GM12878 (cell line): Measurements from ENCODE around the gene DIPK2A. TPM values are rescaled to one million over a fixed set of nuclear protein-coding genes. Genes with fewer than 3 reads are reported as not detected.

Experiments used
- ATAC-seq: fragments of 200-7000 bp; cut with Tn5 transposase; 3 replicates; pipeline ENCODE4 v1.9.1; 2020; ENCODE audit warnings: mild to moderate bottlenecking, moderate library complexity
- BruUV-seq: library from RNA; stranded (reverse); fragments of 400-500 nt; replicated peaks from 2 replicates; lab custom pipeline; 2021; lab: Mats Ljungman, UMichigan
- CTCF ChIA-PET: fragments of 300-600 bp; sonication (Branson Sonifier 250); formaldehyde crosslinking; extraction: SDS; loops from one replicate; lab custom pipeline; 2021; ENCODE audit warnings: inconsistent platforms; lab: Yijun Ruan, JAX
- POLR2A ChIA-PET: fragments of 350-600 bp; formaldehyde crosslinking; extraction: SDS; loops from one replicate; lab custom pipeline; 2021; ENCODE audit warnings: inconsistent platforms; lab: Charles Lee
- RAD21 ChIA-PET: fragments of 300-600 bp; sonication (Branson Sonifier 250); formaldehyde crosslinking; loops from one replicate; lab custom pipeline; 2023; ENCODE audit warnings: antibody characterized with exemption; ENCODE audit not compliant: unreplicated experiment; lab: Charles Lee
- SMC1A ChIA-PET: fragments of 300-600 bp; sonication (Branson Sonifier 250); formaldehyde crosslinking; loops from one replicate; lab custom pipeline; 2023; ENCODE audit not compliant: unreplicated experiment, uncharacterized antibody; lab: Charles Lee
- DNase-seq: peaks from one replicate; pipeline ENCODE4 v3.0.0-alpha.2; 2011; ENCODE audit warnings: low read depth, low spot score
- FAIRE-seq: peaks from 3 replicates; lab custom pipeline; 2011; peaks lifted over from hg19 to GRCh38; lab: Jason Lieb, UNC
- H2AFZ ChIP-seq: 2 replicates; pipeline ENCODE4 v1.6.0; 2011; ENCODE audit warnings: low read depth, low read length, control low read depth; ENCODE audit not compliant: control insufficient read depth
- H3K27ac ChIP-seq: 2 replicates; pipeline ENCODE4 v1.5.1; 2011; ENCODE audit warnings: control low read depth; ENCODE audit not compliant: control insufficient read depth, insufficient read depth
- H3K27me3 ChIP-seq, 2 experiments: replicated peaks in 1 of 2; 2 replicates each; pipeline versions ENCODE4 v1.6.0 to v1.6.1; 2011; ENCODE audit warnings: low read length in 1 of 2; ENCODE audit not compliant: control insufficient read depth in 2 of 2, insufficient read depth in 2 of 2
- H3K36me3 ChIP-seq, 2 experiments: 2 replicates each; pipeline ENCODE4 v1.5.1; 2011; ENCODE audit warnings: low read length in 1 of 2; ENCODE audit not compliant: control insufficient read depth in 2 of 2, insufficient read depth in 2 of 2
- H3K4me1 ChIP-seq: 2 replicates; pipeline ENCODE4 v1.6.1; 2011; ENCODE audit warnings: mild to moderate bottlenecking, low read length, moderate library complexity, mixed read lengths; ENCODE audit not compliant: control insufficient read depth, insufficient read depth
- H3K4me2 ChIP-seq: 2 replicates; pipeline ENCODE4 v1.6.0; 2011; ENCODE audit warnings: control low read depth; ENCODE audit not compliant: control insufficient read depth, insufficient read depth
- H3K4me3 ChIP-seq: fragments of 200-600 bp; sonication (generic); 2 replicates; pipeline ENCODE4 v1.5.1; 2016
- H3K79me2 ChIP-seq: 2 replicates; pipeline ENCODE4 v1.6.0; 2011; ENCODE audit warnings: low read length; ENCODE audit not compliant: control insufficient read depth, insufficient read depth
- H3K9ac ChIP-seq: 2 replicates; pipeline ENCODE4 v1.8.0; 2011; ENCODE audit warnings: low read length, control low read depth, mixed read lengths; ENCODE audit not compliant: control insufficient read depth, insufficient read depth
- H3K9me3 ChIP-seq: replicated peaks from 3 replicates; pipeline ENCODE4 v1.5.1; 2011; ENCODE audit warnings: mild to moderate bottlenecking, low read length; ENCODE audit not compliant: control insufficient read depth, insufficient read depth
- H4K20me1 ChIP-seq: 2 replicates; pipeline ENCODE4 v1.6.0; 2011; ENCODE audit not compliant: control insufficient read depth, insufficient read depth
- BHLHE40 ChIP-seq, 2 experiments: fragments of 450-650 bp in 1 of 2; IDR thresholded peaks; 2 replicates each; pipeline ENCODE4 v1.6.1; 2011 to 2017; ENCODE audit warnings: low read depth in 2 of 2, borderline replicate concordance in 1 of 2, improper control_type of control experiment in 1 of 2, low read length in 1 of 2, mild to moderate bottlenecking in 1 of 2
- FOXM1 ChIP-seq: IDR thresholded peaks from 2 replicates; pipeline ENCODE4 v1.6.1; 2012; ENCODE audit warnings: low read depth, mild to moderate bottlenecking, inconsistent platforms, low read length, moderate library complexity
- NFXL1 ChIP-seq: fragments of 450-650 bp; IDR thresholded peaks from 2 replicates; pipeline ENCODE4 v1.6.1; 2017; ENCODE audit warnings: antibody characterized with exemption, mild to moderate bottlenecking, borderline replicate concordance
- PAX5 ChIP-seq: IDR thresholded peaks from 2 replicates; pipeline ENCODE4 v1.6.1; 2011; ENCODE audit warnings: low read depth, low read length, borderline replicate concordance
- PML ChIP-seq: IDR thresholded peaks from 2 replicates; pipeline ENCODE4 v1.6.1; 2012; ENCODE audit warnings: low read length, inconsistent platforms
- RELA ChIP-seq: fragments of 450-650 bp; IDR thresholded peaks from 2 replicates; pipeline ENCODE4 v1.8.0; 2014; ENCODE audit warnings: borderline replicate concordance; ENCODE audit not compliant: partially characterized antibody
- RUNX3 ChIP-seq: IDR thresholded peaks from 2 replicates; pipeline ENCODE4 v1.6.1; 2012; ENCODE audit warnings: low read length, inconsistent platforms
- SRF ChIP-seq, 2 experiments: IDR thresholded peaks; 2 replicates each; pipeline ENCODE4 v1.6.1; 2011; ENCODE audit warnings: low read depth in 2 of 2, low read length in 2 of 2, mild to moderate bottlenecking in 1 of 2, moderate library complexity in 1 of 2
- in situ Hi-C: fragments of 300-500 bp; cut with MboI; formaldehyde crosslinking; loops from 9 replicates; pipeline ENCODE4 v1.14.3; 2018; ENCODE audit warnings: mixed read lengths
- intact Hi-C: fragments of 100-400 bp; cut with micrococcal nuclease; formaldehyde crosslinking; loops from one replicate; pipeline ENCODE4 v1.14.2; 2022; ENCODE audit not compliant: unreplicated experiment
- polyA plus RNA-seq, 11 experiments: library from polyadenylated mRNA; depleted of rRNA in 4 of 11; unstranded in 6 of 11; stranded (reverse) in 5 of 11; fragments of >200 nt; fragmentation: Nextera tagmentation in 4 of 11; fragmentation: Illumina TruSeq in 1 of 11; extraction: Ambion mirVana in 4 of 11; extraction: Trizol in 1 of 11; gene quantifications; 1 replicate in 1 of 11; 2 replicates in 10 of 11; pipeline versions ENCODE4 v1.2.1 to v1.2.3, GENCODE V29; 2011 to 2016; ENCODE audit warnings: inconsistent platforms in 2 of 11, missing spikeins in 2 of 11, low read depth in 1 of 11
- total RNA-seq, 4 experiments: library from RNA; depleted of rRNA in 3 of 4; stranded (reverse); fragments of >200 nt in 3 of 4; fragmentation: Illumina TruSeq in 1 of 4; extraction: Trizol in 1 of 4; gene quantifications; 2 replicates each; pipeline versions ENCODE4 v1.2.1 to v1.2.3, GENCODE V29; 2013 to 2021
- TF ChIP-seq, protein P1 (sequence below): IDR thresholded peaks from 2 replicates; pipeline ENCODE4 v1.6.1; 2012; ENCODE audit warnings: low read depth, low read length, improper control_type of control experiment
- TF ChIP-seq, protein P2 (sequence below): fragments of 450-650 bp; IDR thresholded peaks from 2 replicates; pipeline ENCODE4 v1.6.1; 2017; ENCODE audit warnings: mild to moderate bottlenecking, low read depth, inconsistent platforms; ENCODE audit not compliant: poor library complexity, severe bottlenecking
- TF ChIP-seq, protein P3 (sequence below): fragments of 150-350 bp; IDR thresholded peaks from 2 replicates; pipeline ENCODE4 v1.6.1; 2016; ENCODE audit warnings: low read depth, low read length
- TF ChIP-seq, protein P4 (sequence below): fragments of 450-650 bp; IDR thresholded peaks from 2 replicates; pipeline ENCODE4 v1.6.1; 2017; ENCODE audit warnings: low read depth, mild to moderate bottlenecking, moderate library complexity

Gene DIPK2A
- total and polyA plus RNA-seq, 10 of the 15 experiments (the other 5 are each of a cell fraction or from before 2014, with no cell fraction given) = 4.6 to 36.4 (median 15.0) TPM

DNA sequence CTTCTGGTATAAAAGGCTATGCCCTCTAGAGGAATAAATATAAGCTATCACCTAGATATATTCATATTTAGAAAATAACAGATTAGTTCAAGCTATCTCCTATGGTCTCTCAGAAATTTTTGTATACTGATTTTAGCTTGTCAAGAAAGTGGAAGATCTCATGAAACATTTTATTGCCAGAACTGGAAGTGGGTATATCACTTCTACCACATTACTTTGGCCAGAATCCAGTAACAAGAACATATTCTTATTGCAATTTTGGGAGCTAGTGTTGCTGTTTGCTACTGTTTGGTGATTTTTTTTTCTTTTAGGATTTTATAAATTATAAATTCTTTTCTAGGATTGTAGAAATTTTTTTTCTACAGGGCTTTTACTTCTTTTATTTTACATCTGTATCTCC is 14.2 kb upstream of the DIPK2A start:
- no peaks in the 10 kb centered on the region for H3K27me3 ChIP-seq
- no peak overlapping the region for H3K9ac ChIP-seq
- no peak for DNase-seq
- ChIA-PET RAD21 (no interaction called here), POLR2A (no interaction called here), CTCF (interaction anchor here (0.8 to 1.3 kb wide), 4 partner anchors 8 to 72 kb away, joined by 3 to 5 read pairs (median 3); no protein-coding TSS in a partner anchor), SMC1A (interaction anchor here (0.9 to 1.0 kb wide), 2 partner anchors 13 to 17 kb away, joined by 3 to 4 read pairs; no protein-coding TSS in a partner anchor)
- no peak for FAIRE-seq
- intact Hi-C loops (no loop called here), in situ Hi-C loops (loop anchor here (10.0 kb wide), 2 partner anchors 63 to 183 kb away; no protein-coding TSS in a partner anchor)
- H3K36me3 ChIP-seq = no peaks in the 10 kb centered on the region
- H3K4me2 ChIP-seq = no peak overlapping the region
- H3K9me3 ChIP-seq = peaks cover 2% of the 10 kb centered on the region; the same call in 1 of the 3 replicates
- H3K4me3 ChIP-seq = no peak overlapping the region
- no peak overlapping the region for H3K27ac ChIP-seq
- no peaks in the 10 kb centered on the region; the same call in 1 of the 2 replicates for H3K4me1 ChIP-seq
- BruUV-seq = no TSS peak
- H4K20me1 ChIP-seq = no peaks in the 10 kb centered on the region
- no peak overlapping the region for H2AFZ ChIP-seq
- H3K79me2 ChIP-seq = no peaks in the 10 kb centered on the region
- no peak for ATAC-seq
- TF ChIP-seq NFXL1 = no peak
- TF ChIP-seq RUNX3 = no peak
- TF ChIP-seq FOXM1 = no peak
- no peak for TF ChIP-seq PML
- no peak for TF ChIP-seq SRF (IDR thresholded peaks at IDR 0.05; ENCODE audit: low read depth in 2 of 2, low read length in 2 of 2)
- TF ChIP-seq, protein P1, sequence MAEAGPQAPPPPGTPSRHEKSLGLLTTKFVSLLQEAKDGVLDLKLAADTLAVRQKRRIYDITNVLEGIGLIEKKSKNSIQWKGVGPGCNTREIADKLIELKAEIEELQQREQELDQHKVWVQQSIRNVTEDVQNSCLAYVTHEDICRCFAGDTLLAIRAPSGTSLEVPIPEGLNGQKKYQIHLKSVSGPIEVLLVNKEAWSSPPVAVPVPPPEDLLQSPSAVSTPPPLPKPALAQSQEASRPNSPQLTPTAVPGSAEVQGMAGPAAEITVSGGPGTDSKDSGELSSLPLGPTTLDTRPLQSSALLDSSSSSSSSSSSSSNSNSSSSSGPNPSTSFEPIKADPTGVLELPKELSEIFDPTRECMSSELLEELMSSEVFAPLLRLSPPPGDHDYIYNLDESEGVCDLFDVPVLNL = no peak
- TF ChIP-seq, protein P2, sequence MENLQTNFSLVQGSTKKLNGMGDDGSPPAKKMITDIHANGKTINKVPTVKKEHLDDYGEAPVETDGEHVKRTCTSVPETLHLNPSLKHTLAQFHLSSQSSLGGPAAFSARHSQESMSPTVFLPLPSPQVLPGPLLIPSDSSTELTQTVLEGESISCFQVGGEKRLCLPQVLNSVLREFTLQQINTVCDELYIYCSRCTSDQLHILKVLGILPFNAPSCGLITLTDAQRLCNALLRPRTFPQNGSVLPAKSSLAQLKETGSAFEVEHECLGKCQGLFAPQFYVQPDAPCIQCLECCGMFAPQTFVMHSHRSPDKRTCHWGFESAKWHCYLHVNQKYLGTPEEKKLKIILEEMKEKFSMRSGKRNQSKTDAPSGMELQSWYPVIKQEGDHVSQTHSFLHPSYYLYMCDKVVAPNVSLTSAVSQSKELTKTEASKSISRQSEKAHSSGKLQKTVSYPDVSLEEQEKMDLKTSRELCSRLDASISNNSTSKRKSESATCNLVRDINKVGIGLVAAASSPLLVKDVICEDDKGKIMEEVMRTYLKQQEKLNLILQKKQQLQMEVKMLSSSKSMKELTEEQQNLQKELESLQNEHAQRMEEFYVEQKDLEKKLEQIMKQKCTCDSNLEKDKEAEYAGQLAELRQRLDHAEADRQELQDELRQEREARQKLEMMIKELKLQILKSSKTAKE = no peak
- no peak for TF ChIP-seq PAX5
- TF ChIP-seq RELA = no peak
- TF ChIP-seq, protein P3, sequence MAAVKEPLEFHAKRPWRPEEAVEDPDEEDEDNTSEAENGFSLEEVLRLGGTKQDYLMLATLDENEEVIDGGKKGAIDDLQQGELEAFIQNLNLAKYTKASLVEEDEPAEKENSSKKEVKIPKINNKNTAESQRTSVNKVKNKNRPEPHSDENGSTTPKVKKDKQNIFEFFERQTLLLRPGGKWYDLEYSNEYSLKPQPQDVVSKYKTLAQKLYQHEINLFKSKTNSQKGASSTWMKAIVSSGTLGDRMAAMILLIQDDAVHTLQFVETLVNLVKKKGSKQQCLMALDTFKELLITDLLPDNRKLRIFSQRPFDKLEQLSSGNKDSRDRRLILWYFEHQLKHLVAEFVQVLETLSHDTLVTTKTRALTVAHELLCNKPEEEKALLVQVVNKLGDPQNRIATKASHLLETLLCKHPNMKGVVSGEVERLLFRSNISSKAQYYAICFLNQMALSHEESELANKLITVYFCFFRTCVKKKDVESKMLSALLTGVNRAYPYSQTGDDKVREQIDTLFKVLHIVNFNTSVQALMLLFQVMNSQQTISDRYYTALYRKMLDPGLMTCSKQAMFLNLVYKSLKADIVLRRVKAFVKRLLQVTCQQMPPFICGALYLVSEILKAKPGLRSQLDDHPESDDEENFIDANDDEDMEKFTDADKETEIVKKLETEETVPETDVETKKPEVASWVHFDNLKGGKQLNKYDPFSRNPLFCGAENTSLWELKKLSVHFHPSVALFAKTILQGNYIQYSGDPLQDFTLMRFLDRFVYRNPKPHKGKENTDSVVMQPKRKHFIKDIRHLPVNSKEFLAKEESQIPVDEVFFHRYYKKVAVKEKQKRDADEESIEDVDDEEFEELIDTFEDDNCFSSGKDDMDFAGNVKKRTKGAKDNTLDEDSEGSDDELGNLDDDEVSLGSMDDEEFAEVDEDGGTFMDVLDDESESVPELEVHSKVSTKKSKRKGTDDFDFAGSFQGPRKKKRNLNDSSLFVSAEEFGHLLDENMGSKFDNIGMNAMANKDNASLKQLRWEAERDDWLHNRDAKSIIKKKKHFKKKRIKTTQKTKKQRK = no peak
- TF ChIP-seq, protein P4, sequence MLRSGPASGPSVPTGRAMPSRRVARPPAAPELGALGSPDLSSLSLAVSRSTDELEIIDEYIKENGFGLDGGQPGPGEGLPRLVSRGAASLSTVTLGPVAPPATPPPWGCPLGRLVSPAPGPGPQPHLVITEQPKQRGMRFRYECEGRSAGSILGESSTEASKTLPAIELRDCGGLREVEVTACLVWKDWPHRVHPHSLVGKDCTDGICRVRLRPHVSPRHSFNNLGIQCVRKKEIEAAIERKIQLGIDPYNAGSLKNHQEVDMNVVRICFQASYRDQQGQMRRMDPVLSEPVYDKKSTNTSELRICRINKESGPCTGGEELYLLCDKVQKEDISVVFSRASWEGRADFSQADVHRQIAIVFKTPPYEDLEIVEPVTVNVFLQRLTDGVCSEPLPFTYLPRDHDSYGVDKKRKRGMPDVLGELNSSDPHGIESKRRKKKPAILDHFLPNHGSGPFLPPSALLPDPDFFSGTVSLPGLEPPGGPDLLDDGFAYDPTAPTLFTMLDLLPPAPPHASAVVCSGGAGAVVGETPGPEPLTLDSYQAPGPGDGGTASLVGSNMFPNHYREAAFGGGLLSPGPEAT = no peak
- TF ChIP-seq BHLHE40 (IDR thresholded peaks at IDR 0.05; ENCODE audit: borderline replicate concordance in 1 of 2, low read depth in 2 of 2, low read length in 1 of 2) = no peak
